Right atrium auricular region (tissue), 2 donors: Measurements from ENCODE around the gene CELA2A. TPM values are rescaled to one million over a fixed set of nuclear protein-coding genes. Genes with fewer than 3 reads are reported as not detected.

Source experiments
- DNase-seq: peaks from one replicate; pipeline ENCODE4 v3.0.0-alpha.2; 2019; ENCODE audit warnings: low spot score
- H3K27ac ChIP-seq, 2 donors: fragments of 200-600 bp; sonication (generic); 1 replicate in 1 of 2; 2 replicates in 1 of 2; pipeline ENCODE4 v1.5.1; 2016 to 2019
- H3K27me3 ChIP-seq, 2 donors: fragments of 200-600 bp; sonication (generic); one replicate each; pipeline versions ENCODE4 v1.5.1 to v1.6.0; 2017 to 2019
- H3K36me3 ChIP-seq: fragments of 200-600 bp; sonication (generic); one replicate; pipeline ENCODE4 v1.5.1; 2016
- H3K4me1 ChIP-seq, 2 donors: fragments of 200-600 bp; sonication (generic); one replicate each; pipeline versions ENCODE4 v1.5.1 to v1.6.0; 2017 to 2019
- H3K4me3 ChIP-seq, 2 donors: fragments of 200-600 bp; sonication (generic); 1 replicate in 1 of 2; 2 replicates in 1 of 2; pipeline ENCODE4 v1.5.1; 2017 to 2019; ENCODE audit warnings: mild to moderate bottlenecking in 1 of 2, moderate library complexity in 1 of 2
- H3K9me3 ChIP-seq, 2 donors: fragments of 200-600 bp; sonication (generic); one replicate each; pipeline ENCODE4 v1.5.1; 2019
- CTCF ChIP-seq, 2 donors: fragments of 200-600 bp; sonication (generic); IDR thresholded peaks; one replicate each; pipeline ENCODE4 v1.5.1; 2019; ENCODE audit warnings: antibody characterized with exemption in 2 of 2
- total RNA-seq, 2 donors: library from RNA; depleted of rRNA; stranded (reverse); fragments of >200 nt; gene quantifications; one replicate each; pipeline ENCODE4 v1.1.0, GENCODE V29; 2016

Gene CELA2A
- total RNA-seq, 2 donors from 2014 or later: not detected

- Histone ChIP-seq H3K36me3 (no peaks in the 10 kb centered on the region), H3K4me3 (no peak overlapping the region), H3K27ac (no peak overlapping the region), H3K4me1 (no peaks in the 10 kb centered on the region), H3K27me3 (no peaks in the 10 kb centered on the region), H3K9me3 (no peaks in the 10 kb centered on the region)
- no peak for TF ChIP-seq CTCF (IDR thresholded peaks at IDR 0.05)
- no peak for DNase-seq
These were observed 17.2 kb upstream of the CELA2A start for GRCh38 chr1:15439325-15439724.

- no peaks in the 10 kb centered on the region for H3K36me3 ChIP-seq
- no peak overlapping the region for H3K27ac ChIP-seq
- no peak for TF ChIP-seq CTCF (IDR thresholded peaks at IDR 0.05)
- H3K9me3 ChIP-seq: no peaks in the 10 kb centered on the region
- no peaks in the 10 kb centered on the region for H3K4me1 ChIP-seq
- H3K27me3 ChIP-seq: no peaks in the 10 kb centered on the region
- no peak overlapping the region for H3K4me3 ChIP-seq
- no peak for DNase-seq
These were observed 16.2 kb upstream of the CELA2A start for GRCh38 chr1:15440357-15440756.

GRCh38 chr1:15441247-15441646, 15.3 kb upstream of the CELA2A start:
- Histone ChIP-seq H3K4me1 (no peaks in the 10 kb centered on the region), H3K27ac (no peak overlapping the region), H3K4me3 (no peak overlapping the region), H3K9me3 (no peaks in the 10 kb centered on the region), H3K36me3 (no peaks in the 10 kb centered on the region), H3K27me3 (no peaks in the 10 kb centered on the region)
- no peak for DNase-seq
- TF ChIP-seq CTCF (IDR thresholded peaks at IDR 0.05): no peak

- Histone ChIP-seq H3K27me3 (no peaks in the 10 kb centered on the region), H3K9me3 (no peaks in the 10 kb centered on the region), H3K27ac (no peak overlapping the region), H3K4me3 (no peak overlapping the region), H3K36me3 (no peaks in the 10 kb centered on the region), H3K4me1 (no peaks in the 10 kb centered on the region)
- no peak for TF ChIP-seq CTCF (IDR thresholded peaks at IDR 0.05)
- DNase-seq: no peak
These were observed 14.4 kb upstream of the CELA2A start for GRCh38 chr1:15442119-15442518.

GRCh38 chr1:15442759-15443158, 13.8 kb upstream of the CELA2A start:
- H3K4me1 ChIP-seq: no peaks in the 10 kb centered on the region
- DNase-seq: no peak
- no peaks in the 10 kb centered on the region for H3K9me3 ChIP-seq
- no peak for TF ChIP-seq CTCF (IDR thresholded peaks at IDR 0.05)
- H3K4me3 ChIP-seq: no peak overlapping the region
- H3K36me3 ChIP-seq: no peaks in the 10 kb centered on the region
- H3K27me3 ChIP-seq: no peaks in the 10 kb centered on the region
- no peak overlapping the region for H3K27ac ChIP-seq

- Histone ChIP-seq H3K27ac (no peak overlapping the region), H3K36me3 (no peaks in the 10 kb centered on the region), H3K9me3 (no peaks in the 10 kb centered on the region), H3K27me3 (no peaks in the 10 kb centered on the region), H3K4me3 (no peak overlapping the region), H3K4me1 (no peaks in the 10 kb centered on the region)
- no peak for TF ChIP-seq CTCF (IDR thresholded peaks at IDR 0.05)
- no peak for DNase-seq
These were observed 13.3 kb upstream of the CELA2A start for GRCh38 chr1:15443281-15443680.
